Endothelial cell of hepatic sinusoid (primary cell): ENCODE data around the gene AFAP1L2.

Experiments used
- in situ Hi-C: cut with HindIII; loops from 2 replicates; pipeline ENCODE4 v1.10.0; 2017; ENCODE audit warnings: low sequenced_read_pairs

The AFAP1L2 gene

GRCh38 chr10:114278140-114278883 lies 126.0 kb downstream of the AFAP1L2 start:
- in situ Hi-C loops: no loop called here

- in situ Hi-C loops: no loop called here
Observed at GRCh38 chr10:114276671-114277070, 127.6 kb downstream of the AFAP1L2 start.

GRCh38 chr10:114276066-114276465 lies 128.2 kb downstream of the AFAP1L2 start:
- in situ Hi-C loops: no loop called here

- in situ Hi-C loops: no loop called here
Observed at GRCh38 chr10:114274616-114275453, 129.5 kb downstream of the AFAP1L2 start.

GRCh38 chr10:114273910-114274309 lies 130.4 kb downstream of the AFAP1L2 start:
- in situ Hi-C loops: no loop called here

- in situ Hi-C loops: no loop called here
Observed at GRCh38 chr10:114272696-114273095, 131.6 kb downstream of the AFAP1L2 start.

- in situ Hi-C loops: no loop called here
Observed at GRCh38 chr10:114271779-114272167, 132.5 kb downstream of the AFAP1L2 start.

- in situ Hi-C loops: no loop called here
Observed at GRCh38 chr10:114271075-114271778, 133.1 kb downstream of the AFAP1L2 start.

- in situ Hi-C loops: no loop called here
Observed at GRCh38 chr10:114266521-114266920, 137.8 kb downstream of the AFAP1L2 start.

GRCh38 chr10:114265392-114266053 lies 138.8 kb downstream of the AFAP1L2 start:
- in situ Hi-C loops: no loop called here

GRCh38 chr10:114262496-114262895 lies 141.8 kb downstream of the AFAP1L2 start:
- in situ Hi-C loops: no loop called here

- in situ Hi-C loops: no loop called here
Observed at GRCh38 chr10:114261076-114261475, 143.2 kb downstream of the AFAP1L2 start.

- in situ Hi-C loops: no loop called here
Observed at GRCh38 chr10:114260366-114260765, 143.9 kb downstream of the AFAP1L2 start.

GRCh38 chr10:114259824-114260223 lies 144.5 kb downstream of the AFAP1L2 start:
- in situ Hi-C loops: no loop called here

- in situ Hi-C loops: no loop called here
Observed at GRCh38 chr10:114258274-114258840, 145.9 kb downstream of the AFAP1L2 start.

GRCh38 chr10:114257498-114257897 lies 146.8 kb downstream of the AFAP1L2 start:
- in situ Hi-C loops: no loop called here

GRCh38 chr10:114256822-114257221 lies 147.5 kb downstream of the AFAP1L2 start:
- in situ Hi-C loops: no loop called here

GRCh38 chr10:114256008-114256765 lies 148.1 kb downstream of the AFAP1L2 start:
- in situ Hi-C loops: no loop called here

GRCh38 chr10:114255227-114255626 lies 149.1 kb downstream of the AFAP1L2 start:
- in situ Hi-C loops: no loop called here

GRCh38 chr10:114252883-114253282 lies 151.4 kb downstream of the AFAP1L2 start:
- in situ Hi-C loops: no loop called here
